ENCODE results near the gene TIAM1.

DNA sequence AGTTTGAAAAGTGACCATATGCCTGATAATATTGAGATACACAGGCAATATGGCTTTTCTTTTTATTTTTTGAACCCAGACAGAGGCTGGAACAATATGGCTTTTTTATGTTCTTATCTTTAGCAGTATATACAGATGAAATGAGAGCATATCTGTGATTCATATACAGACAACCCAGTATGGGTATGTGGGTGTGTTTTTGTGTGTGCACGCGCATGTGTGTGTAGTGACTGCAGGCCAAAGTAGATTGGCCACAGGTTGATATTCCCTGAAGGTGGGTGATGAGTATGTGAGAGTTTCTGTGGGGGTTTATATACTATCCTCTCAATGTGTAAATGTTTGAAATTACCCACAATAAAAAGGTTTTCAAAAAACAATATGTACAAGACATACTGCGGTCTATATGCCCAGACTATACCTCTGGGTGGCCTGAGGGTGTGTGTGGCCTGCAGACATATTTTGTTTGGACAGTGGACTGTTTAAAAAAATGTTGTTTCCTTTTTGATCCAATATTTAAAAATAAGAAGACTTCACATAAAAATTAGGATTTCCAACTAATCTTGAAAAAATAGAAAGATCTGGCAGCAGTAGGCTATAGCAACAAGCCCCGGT lies 26.3 kb upstream of the TIAM1 start:
- TF ChIP-seq, protein P1, sequence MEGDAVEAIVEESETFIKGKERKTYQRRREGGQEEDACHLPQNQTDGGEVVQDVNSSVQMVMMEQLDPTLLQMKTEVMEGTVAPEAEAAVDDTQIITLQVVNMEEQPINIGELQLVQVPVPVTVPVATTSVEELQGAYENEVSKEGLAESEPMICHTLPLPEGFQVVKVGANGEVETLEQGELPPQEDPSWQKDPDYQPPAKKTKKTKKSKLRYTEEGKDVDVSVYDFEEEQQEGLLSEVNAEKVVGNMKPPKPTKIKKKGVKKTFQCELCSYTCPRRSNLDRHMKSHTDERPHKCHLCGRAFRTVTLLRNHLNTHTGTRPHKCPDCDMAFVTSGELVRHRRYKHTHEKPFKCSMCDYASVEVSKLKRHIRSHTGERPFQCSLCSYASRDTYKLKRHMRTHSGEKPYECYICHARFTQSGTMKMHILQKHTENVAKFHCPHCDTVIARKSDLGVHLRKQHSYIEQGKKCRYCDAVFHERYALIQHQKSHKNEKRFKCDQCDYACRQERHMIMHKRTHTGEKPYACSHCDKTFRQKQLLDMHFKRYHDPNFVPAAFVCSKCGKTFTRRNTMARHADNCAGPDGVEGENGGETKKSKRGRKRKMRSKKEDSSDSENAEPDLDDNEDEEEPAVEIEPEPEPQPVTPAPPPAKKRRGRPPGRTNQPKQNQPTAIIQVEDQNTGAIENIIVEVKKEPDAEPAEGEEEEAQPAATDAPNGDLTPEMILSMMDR (IDR thresholded peaks at IDR 0.05) = no peak
- TF ChIP-seq POLR2AphosphoS5 (IDR thresholded peaks at IDR 0.05) = no peak

Data from prostate gland (tissue), 2 donors.